Keratinocyte (primary cell): ENCODE results near the gene CDC42SE2. TPM values are rescaled to one million over a fixed set of nuclear protein-coding genes. Genes with fewer than 3 reads are reported as not detected.

Experiments used
- DNase-seq: peaks from one replicate; pipeline ENCODE4 v3.0.0-alpha.2; 2011; ENCODE audit warnings: low read depth, missing footprints, low spot score
- FAIRE-seq: peaks from 2 replicates; lab custom pipeline; 2011; peaks lifted over from hg19 to GRCh38; lab: Jason Lieb, UNC
- H2AFZ ChIP-seq: 2 replicates; pipeline ENCODE4 v1.6.0; 2012; ENCODE audit warnings: low read length, control low read depth, inconsistent platforms; ENCODE audit not compliant: control insufficient read depth
- H3K27ac ChIP-seq: 2 replicates; pipeline ENCODE4 v1.5.1; 2011; ENCODE audit warnings: low read length; ENCODE audit not compliant: control insufficient read depth, insufficient read depth
- H3K27me3 ChIP-seq: 3 replicates; pipeline ENCODE4 v1.6.0; 2011; ENCODE audit warnings: low read length; ENCODE audit not compliant: control insufficient read depth, insufficient read depth; ENCODE audit errors: extremely low read depth
- H3K36me3 ChIP-seq, 2 experiments: 2 replicates in 1 of 2; 3 replicates in 1 of 2; pipeline ENCODE4 v1.5.1; 2011; ENCODE audit warnings: low read length in 2 of 2, mild to moderate bottlenecking in 1 of 2; ENCODE audit not compliant: control insufficient read depth in 2 of 2, insufficient read depth in 2 of 2; ENCODE audit errors: extremely low read depth in 1 of 2
- H3K4me1 ChIP-seq: 3 replicates; pipeline ENCODE4 v1.5.1; 2011; ENCODE audit warnings: low read length; ENCODE audit not compliant: control insufficient read depth, insufficient read depth; ENCODE audit errors: extremely low read depth
- H3K4me2 ChIP-seq: 3 replicates; pipeline ENCODE4 v1.6.0; 2011; ENCODE audit warnings: low read depth, low read length; ENCODE audit not compliant: control insufficient read depth, insufficient read depth; ENCODE audit errors: extremely low read depth
- H3K4me3 ChIP-seq, 3 experiments: fragments of 200-600 bp in 1 of 3; sonication (generic) in 1 of 3; 2 replicates in 2 of 3; 3 replicates in 1 of 3; pipeline ENCODE4 v1.5.1; 2011 to 2016; ENCODE audit warnings: low read length in 3 of 3, mild to moderate bottlenecking in 3 of 3, control low read depth in 2 of 3, inconsistent platforms in 1 of 3, low read depth in 1 of 3, mixed read lengths in 1 of 3, mixed run types in 1 of 3, moderate library complexity in 1 of 3; ENCODE audit not compliant: control insufficient read depth in 2 of 3, insufficient read depth in 2 of 3; ENCODE audit errors: extremely low read depth in 1 of 3
- H3K79me2 ChIP-seq: 2 replicates; pipeline ENCODE4 v1.6.0; 2012; ENCODE audit warnings: low read length; ENCODE audit not compliant: control insufficient read depth, insufficient read depth
- H3K9ac ChIP-seq: 3 replicates; pipeline ENCODE4 v1.6.0; 2011; ENCODE audit warnings: low read length; ENCODE audit not compliant: control insufficient read depth, insufficient read depth; ENCODE audit errors: extremely low read depth
- H3K9me1 ChIP-seq: 3 replicates; pipeline ENCODE4 v1.6.0; 2011; ENCODE audit warnings: low read length; ENCODE audit not compliant: control insufficient read depth, insufficient read depth; ENCODE audit errors: extremely low read depth
- H3K9me3 ChIP-seq: 2 replicates; pipeline ENCODE4 v1.5.1; 2012; ENCODE audit warnings: low read depth, low read length; ENCODE audit not compliant: control insufficient read depth
- H4K20me1 ChIP-seq: 3 replicates; pipeline ENCODE4 v1.6.0; 2011; ENCODE audit warnings: low read length; ENCODE audit not compliant: control insufficient read depth, insufficient read depth; ENCODE audit errors: extremely low read depth
- CTCF ChIP-seq, 3 experiments: IDR thresholded peaks in 1 of 3; conservative IDR thresholded peaks in 1 of 3; optimal IDR thresholded peaks in 1 of 3; 2 replicates in 2 of 3; 3 replicates in 1 of 3; pipeline versions ENCODE3 to v1.5.1; 2011; ENCODE audit warnings: low read length in 3 of 3, mild to moderate bottlenecking in 3 of 3, moderate library complexity in 2 of 3, control low read depth in 1 of 3, inconsistent platforms in 1 of 3; ENCODE audit not compliant: insufficient read depth in 2 of 3; ENCODE audit errors: extremely low read depth in 1 of 3
- EZH2 ChIP-seq: IDR thresholded peaks from one replicate; pipeline ENCODE4 v1.6.1; 2012; ENCODE audit warnings: inconsistent platforms, mild to moderate bottlenecking, low read length, moderate library complexity
- dilution Hi-C: fragments of 300-500 bp; cut with MboI; formaldehyde crosslinking; loops from one replicate; pipeline ENCODE4 v1.7.0; 2020; ENCODE audit warnings: low sequenced_read_pairs; ENCODE audit not compliant: extremely low pct_ligation_motif_present
- polyA plus RNA-seq, 5 experiments: library from polyadenylated mRNA; depleted of rRNA in 3 of 5; stranded (reverse) in 3 of 5; stranded (forward) in 1 of 5; unstranded in 1 of 5; fragments of >200 nt; gene quantifications; 1 replicate in 1 of 5; 2 replicates in 3 of 5; 3 replicates in 1 of 5; pipeline versions ENCODE4 v1.2.1 to v1.2.3, GENCODE V29; 2011 to 2012; ENCODE audit warnings: missing spikeins in 2 of 5, low read depth in 1 of 5, low replicate concordance in 1 of 5

Gene CDC42SE2
- polyA plus RNA-seq, 1 donor (not counting 4 experiments of a cell fraction or from before 2014, with no cell fraction given) = 32.5 TPM

GRCh38 chr5:131221888-131222287, 42.0 kb upstream of the CDC42SE2 start:
- Histone ChIP-seq H3K27ac (no peak overlapping the region), H3K4me1 (peaks cover 14% of the 10 kb centered on the region), H3K27me3 (no peaks in the 10 kb centered on the region), H3K9me1 (no peaks in the 10 kb centered on the region), H3K9ac (no peak overlapping the region), H3K4me3 (no peak overlapping the region), H3K36me3 (no peaks in the 10 kb centered on the region), H3K79me2 (no peaks in the 10 kb centered on the region), H3K4me2 (no peak overlapping the region), H3K9me3 (no peaks in the 10 kb centered on the region), H2AFZ (no peak overlapping the region), H4K20me1 (no peaks in the 10 kb centered on the region)
- dilution Hi-C loops = no loop called here
- no peak for TF ChIP-seq CTCF (optimal IDR thresholded peaks at IDR 0.05 in 1 of 3, IDR thresholded peaks at IDR 0.05 in 1 of 3, conservative IDR thresholded peaks at IDR 0.05 in 1 of 3; ENCODE audit: extremely low read depth in 1 of 3, insufficient read depth in 2 of 3, low read length in 3 of 3)
- no peak for TF ChIP-seq EZH2
- FAIRE-seq (no peak), DNase-seq (peak; percentile 9)

- FAIRE-seq = no peak
- H3K4me3 ChIP-seq = no peak overlapping the region
- dilution Hi-C loops = no loop called here
- H3K9me1 ChIP-seq = no peaks in the 10 kb centered on the region
- H3K4me2 ChIP-seq = no peak overlapping the region
- H3K36me3 ChIP-seq = no peaks in the 10 kb centered on the region
- H3K9me3 ChIP-seq = no peaks in the 10 kb centered on the region
- no peaks in the 10 kb centered on the region for H3K79me2 ChIP-seq
- H3K9ac ChIP-seq = no peak overlapping the region
- no peak overlapping the region for H2AFZ ChIP-seq
- no peaks in the 10 kb centered on the region for H4K20me1 ChIP-seq
- no peak overlapping the region for H3K27ac ChIP-seq
- no peaks in the 10 kb centered on the region for H3K27me3 ChIP-seq
- no peak for DNase-seq
- TF ChIP-seq CTCF (optimal IDR thresholded peaks at IDR 0.05 in 1 of 3, IDR thresholded peaks at IDR 0.05 in 1 of 3, conservative IDR thresholded peaks at IDR 0.05 in 1 of 3; ENCODE audit: extremely low read depth in 1 of 3, insufficient read depth in 2 of 3, low read length in 3 of 3) (no peak), EZH2 (no peak)
- peaks cover 14% of the 10 kb centered on the region for H3K4me1 ChIP-seq
Measured at GRCh38 chr5:131222731-131223130, 41.1 kb upstream of the CDC42SE2 start.
